ENCODE data around the gene BDH1.

Gene BDH1

DNA sequence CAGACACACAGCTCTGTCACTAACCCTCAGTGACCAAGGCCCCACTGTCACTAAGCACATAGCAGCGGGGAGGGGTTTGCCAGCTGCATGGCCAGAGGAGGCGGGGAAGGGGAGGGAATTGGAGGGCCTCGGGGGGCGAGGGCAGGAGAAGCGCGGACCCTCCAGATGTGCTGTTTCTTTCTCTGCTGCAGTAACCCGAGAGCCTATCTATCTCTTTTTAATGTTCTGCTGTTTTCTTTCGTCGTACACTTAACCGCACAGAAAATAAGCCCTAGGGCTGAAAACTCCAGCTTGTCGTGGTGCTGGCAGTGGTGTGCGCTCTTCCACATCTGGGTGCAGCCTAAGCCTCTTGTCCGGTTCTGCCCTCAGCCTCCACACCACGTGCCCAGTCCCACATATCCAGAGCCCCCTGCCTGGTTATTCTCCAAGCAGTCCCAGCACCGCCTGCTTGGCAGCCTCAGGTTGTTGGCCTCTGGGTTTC is 51.1 kb downstream of the BDH1 start:
- no peak for DNase-seq

- DNase-seq: no peak
These were observed 51.5 kb downstream of the BDH1 start for GRCh38 chr3:197504229-197504628.

GRCh38 chr3:197503652-197504051 is 52.1 kb downstream of the BDH1 start:
- DNase-seq: no peak

GRCh38 chr3:197501879-197502620 is 53.7 kb downstream of the BDH1 start:
- DNase-seq: no peak

GRCh38 chr3:197501496-197501878 is 54.3 kb downstream of the BDH1 start:
- no peak for DNase-seq

DNA sequence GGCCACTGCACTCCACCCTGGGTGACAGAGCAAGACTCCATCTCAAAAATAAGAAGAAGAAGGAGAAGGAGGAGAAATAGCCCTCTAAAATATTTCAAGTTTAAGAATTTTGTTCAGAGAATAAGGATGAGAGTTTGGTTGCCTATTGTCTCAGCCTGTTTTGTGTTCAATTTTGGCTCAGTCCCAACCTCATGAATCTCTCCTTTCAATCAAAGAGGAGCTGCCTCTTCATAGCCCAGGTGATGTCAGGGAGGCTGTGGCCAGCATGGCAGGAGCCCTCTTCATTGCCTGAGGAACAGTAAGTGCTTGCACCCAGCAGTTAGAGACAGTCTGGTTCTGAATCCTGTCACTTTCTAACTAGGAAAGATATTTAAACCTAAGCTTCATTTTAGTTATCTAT is 55.0 kb downstream of the BDH1 start:
- DNase-seq: no peak

- no peak for DNase-seq
These were observed 56.3 kb downstream of the BDH1 start for GRCh38 chr3:197499427-197499826.

DNA sequence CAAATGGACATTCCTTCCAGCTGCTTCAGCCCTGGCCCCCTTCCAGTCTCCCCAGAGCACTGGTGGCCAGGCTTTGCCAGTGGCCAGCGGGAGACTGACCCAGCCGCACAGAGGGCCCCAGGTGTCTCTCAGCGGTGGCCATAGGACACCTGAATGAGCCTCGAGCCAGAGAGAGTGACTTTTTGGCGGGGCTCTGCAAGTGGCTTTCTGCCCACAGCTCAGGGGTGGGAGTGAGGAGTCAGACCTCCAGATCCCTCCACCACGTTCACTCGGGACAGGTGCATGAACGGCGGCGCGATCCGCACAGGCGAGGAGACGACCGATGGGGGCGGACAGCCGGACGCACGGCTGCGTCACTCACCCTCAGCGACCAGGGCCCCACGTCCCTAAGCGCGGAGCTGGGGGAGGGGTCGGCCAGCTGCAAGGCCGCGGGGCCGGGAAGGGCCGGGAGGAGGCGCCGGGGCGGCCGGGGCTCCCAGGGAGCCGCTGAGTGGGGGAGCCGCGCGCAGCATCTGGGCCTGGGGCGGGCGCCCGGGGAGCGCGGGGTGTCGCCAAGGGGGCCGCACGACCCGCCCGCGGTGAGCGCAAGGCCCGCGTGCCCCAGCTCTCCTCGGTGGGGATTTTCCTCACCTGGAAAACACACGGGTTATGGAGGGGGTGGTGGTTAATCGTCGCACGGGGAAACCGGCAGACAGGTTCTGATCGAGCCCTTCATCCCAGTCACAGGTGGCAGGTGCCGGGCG is 57.1 kb downstream of the BDH1 start:
- DNase-seq: no peak

DNA sequence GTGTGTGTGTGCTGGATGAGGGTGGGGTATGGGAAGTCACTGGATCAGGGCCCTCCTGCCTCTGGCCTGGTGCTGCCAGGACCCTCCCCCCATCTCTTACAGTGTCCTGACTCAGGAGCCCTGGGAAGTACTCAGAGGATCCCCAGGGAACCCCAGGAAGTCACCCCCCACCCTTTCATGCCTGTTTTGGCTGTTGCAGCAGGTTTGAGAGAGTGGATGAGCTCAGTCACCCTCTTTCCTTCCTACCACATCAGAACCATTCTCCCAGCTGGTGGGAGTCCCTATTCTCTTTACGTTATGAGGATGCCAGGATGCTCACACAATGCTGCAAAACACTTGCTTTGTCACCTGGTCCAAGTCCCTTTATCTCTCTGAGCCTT is 59.0 kb downstream of the BDH1 start:
- DNase-seq: no peak

- no peak for DNase-seq
These were observed 59.6 kb downstream of the BDH1 start for GRCh38 chr3:197495999-197496745.

- no peak for DNase-seq
These were observed 60.3 kb downstream of the BDH1 start for GRCh38 chr3:197495499-197495898.

GRCh38 chr3:197495059-197495455 is 60.7 kb downstream of the BDH1 start:
- DNase-seq: no peak

DNA sequence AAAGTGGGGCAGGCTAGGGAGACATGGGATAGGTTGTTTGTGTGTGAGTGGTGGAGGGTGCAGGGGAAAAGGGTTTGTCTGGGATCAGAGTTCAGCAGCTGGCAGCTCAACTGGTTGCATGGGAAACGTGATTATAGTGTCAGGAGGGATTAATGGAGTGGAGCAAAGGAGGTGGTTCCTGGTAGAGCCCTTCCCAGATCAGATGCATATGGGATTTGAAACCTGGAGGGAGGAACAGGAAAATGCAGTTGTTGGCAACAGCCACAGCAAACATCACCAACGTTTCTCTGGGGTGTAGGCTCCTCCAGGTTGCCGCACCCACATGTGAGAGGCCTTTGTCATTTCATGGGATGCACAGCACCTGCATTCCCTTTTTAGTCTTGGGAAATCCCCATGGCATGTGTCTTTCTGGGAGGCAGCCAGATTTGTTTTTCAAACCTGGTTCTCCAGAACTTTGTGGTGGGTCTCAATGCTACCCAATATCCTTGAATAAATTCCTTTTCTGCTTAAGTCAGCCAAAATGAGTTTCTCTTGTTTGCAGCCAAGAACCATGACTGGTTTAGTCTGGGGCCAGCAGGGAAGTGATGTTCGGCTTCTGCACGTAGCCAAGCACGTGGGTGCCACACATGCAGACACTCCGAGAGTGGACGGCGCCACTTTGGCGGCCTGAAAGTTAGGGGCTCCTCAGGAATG is 61.3 kb downstream of the BDH1 start:
- no peak for DNase-seq

DNA sequence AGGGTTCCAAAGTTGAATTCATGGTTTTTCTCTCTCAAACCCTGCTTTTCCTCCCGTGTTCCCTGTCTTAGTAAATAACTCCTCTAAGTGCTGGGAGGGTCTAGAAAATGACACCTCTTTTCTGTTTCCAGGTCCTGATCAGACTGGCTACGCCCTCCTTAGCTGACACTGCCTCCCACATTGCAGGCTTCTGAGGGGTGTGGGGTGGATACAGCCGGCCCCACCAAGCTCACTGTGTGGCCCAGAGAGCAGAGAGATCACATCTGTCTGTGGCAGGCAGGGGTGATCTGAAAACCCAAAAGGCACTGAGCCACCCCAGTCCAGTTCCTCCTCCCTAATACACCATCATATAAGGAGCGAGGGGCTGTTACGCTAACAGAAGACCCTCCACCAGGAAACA is 62.7 kb downstream of the BDH1 start:
- DNase-seq: no peak

- no peak for DNase-seq
These were observed 63.7 kb downstream of the BDH1 start for GRCh38 chr3:197491923-197492664.

DNA sequence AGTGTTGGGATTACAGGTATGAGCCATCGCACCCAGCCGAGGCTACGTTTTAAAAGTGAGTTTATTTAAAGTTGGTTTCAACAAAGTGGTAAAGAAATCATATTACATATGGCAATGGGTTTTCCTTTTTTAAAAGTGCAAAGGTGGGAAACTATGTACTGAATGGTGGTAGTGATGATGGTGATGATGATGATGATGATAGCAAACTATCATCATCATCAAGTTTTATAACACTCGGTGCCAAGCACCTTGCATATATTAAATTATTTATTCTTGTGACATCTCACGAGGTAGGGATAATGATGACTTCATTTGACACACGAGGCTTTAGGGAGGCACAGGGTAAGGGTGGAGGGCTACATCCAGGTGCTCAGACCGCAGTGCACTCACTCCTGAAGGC is 64.3 kb downstream of the BDH1 start:
- no peak for DNase-seq

GRCh38 chr3:197490098-197491058 is 65.4 kb downstream of the BDH1 start:
- DNase-seq: no peak

DNA sequence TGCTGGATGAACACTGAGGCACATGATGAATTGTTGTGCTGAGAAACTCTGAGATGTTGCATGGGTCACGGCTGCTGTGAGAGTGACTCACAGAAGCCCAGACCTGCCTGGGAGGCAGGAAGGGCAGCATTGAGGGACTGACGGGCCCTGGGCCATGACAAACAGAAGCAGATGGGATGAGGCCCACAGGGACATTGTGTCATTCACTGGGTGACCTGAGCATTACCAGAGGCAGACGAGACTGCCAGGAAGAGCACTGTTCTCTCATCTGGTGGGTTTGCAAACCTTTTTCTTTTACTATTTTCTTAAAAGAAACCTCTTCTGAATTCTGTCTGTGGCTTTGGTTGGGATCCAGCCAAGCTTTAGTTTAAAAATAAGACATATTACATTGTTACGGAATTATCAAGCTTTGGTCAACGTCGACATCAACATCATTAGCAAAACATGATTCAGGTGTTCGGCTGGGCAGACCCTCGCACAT is 67.8 kb downstream of the BDH1 start:
- no peak for DNase-seq

- no peak for DNase-seq
These were observed 68.9 kb downstream of the BDH1 start for GRCh38 chr3:197486861-197487260.

- no peak for DNase-seq
These were observed 70.6 kb downstream of the BDH1 start for GRCh38 chr3:197485143-197485542.
